ENCODE data around the gene GSTM3. TPM values are rescaled to one million over a fixed set of nuclear protein-coding genes. Genes with fewer than 3 reads are reported as not detected.

The GSTM3 gene
- total RNA-seq, 6 experiments from 2014 or later, result 1.2 to 19.2 (median 10.6) TPM

- peak; percentile 9 to 37 (median 28) for DNase-seq
- no peaks in the 10 kb centered on the region for H3K4me1 ChIP-seq
- H3K4me3 ChIP-seq, result no peak overlapping the region
- intact Hi-C loops (cut with DNase I), result no loop called here
- H3K9me3 ChIP-seq, result no peaks in the 10 kb centered on the region
- no peak for ATAC-seq
- H3K36me3 ChIP-seq, result no peaks in the 10 kb centered on the region
- TF ChIP-seq POLR2A (IDR thresholded peaks at IDR 0.05), result no peak
- TF ChIP-seq, protein P1, sequence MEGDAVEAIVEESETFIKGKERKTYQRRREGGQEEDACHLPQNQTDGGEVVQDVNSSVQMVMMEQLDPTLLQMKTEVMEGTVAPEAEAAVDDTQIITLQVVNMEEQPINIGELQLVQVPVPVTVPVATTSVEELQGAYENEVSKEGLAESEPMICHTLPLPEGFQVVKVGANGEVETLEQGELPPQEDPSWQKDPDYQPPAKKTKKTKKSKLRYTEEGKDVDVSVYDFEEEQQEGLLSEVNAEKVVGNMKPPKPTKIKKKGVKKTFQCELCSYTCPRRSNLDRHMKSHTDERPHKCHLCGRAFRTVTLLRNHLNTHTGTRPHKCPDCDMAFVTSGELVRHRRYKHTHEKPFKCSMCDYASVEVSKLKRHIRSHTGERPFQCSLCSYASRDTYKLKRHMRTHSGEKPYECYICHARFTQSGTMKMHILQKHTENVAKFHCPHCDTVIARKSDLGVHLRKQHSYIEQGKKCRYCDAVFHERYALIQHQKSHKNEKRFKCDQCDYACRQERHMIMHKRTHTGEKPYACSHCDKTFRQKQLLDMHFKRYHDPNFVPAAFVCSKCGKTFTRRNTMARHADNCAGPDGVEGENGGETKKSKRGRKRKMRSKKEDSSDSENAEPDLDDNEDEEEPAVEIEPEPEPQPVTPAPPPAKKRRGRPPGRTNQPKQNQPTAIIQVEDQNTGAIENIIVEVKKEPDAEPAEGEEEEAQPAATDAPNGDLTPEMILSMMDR (IDR thresholded peaks at IDR 0.05), result no peak
- no peak overlapping the region for H3K27ac ChIP-seq
- no peaks in the 10 kb centered on the region for H3K27me3 ChIP-seq
- whole genome bisulfite sequencing (ENCODE audit: insufficient coverage, low coverage, low lambda C conversion rate, missing lambda C conversion rate), result 94% methylated on average over 3 of the region's 4 CpGs
These were observed 44.7 kb upstream of the GSTM3 start for GRCh38 chr1:109785446-109786111.

- intact Hi-C loops (cut with DNase I), result no loop called here
- H3K36me3 ChIP-seq, result no peaks in the 10 kb centered on the region
- DNase-seq, result peak; percentile 13 to 30 (median 27)
- H3K4me1 ChIP-seq, result no peaks in the 10 kb centered on the region
- no peak overlapping the region for H3K27ac ChIP-seq
- no CpG with 5 or more reads among the region's 5 CpGs for WGBS (ENCODE audit: insufficient coverage, low coverage, low lambda C conversion rate, missing lambda C conversion rate)
- no peak overlapping the region for H3K4me3 ChIP-seq
- H3K9me3 ChIP-seq, result no peaks in the 10 kb centered on the region
- ATAC-seq, result no peak
- H3K27me3 ChIP-seq, result no peaks in the 10 kb centered on the region
- TF ChIP-seq POLR2A (IDR thresholded peaks at IDR 0.05), result no peak
- TF ChIP-seq, protein P1 (IDR thresholded peaks at IDR 0.05), result no peak
These were observed 43.9 kb upstream of the GSTM3 start for GRCh38 chr1:109784551-109785252.

DNA sequence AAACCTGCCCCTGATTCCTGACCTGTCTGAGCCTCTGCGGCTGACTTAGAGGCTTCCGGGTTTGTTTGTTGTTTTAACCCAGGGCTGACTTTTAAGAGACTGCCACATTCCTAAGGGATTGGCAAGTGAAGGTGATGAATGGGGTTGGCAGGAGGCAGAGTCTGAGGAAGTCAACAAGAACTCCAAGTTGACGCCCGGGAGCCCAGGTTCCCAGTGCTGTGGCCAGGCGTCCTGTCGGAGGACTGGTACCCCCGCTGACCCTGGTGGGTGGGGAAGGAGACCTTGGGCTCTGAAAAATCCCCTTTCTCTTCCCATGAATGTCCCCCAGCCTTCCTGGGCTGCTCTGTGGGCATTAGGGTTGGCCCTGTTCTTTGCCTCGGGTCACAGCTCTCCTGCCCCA is 42.6 kb upstream of the GSTM3 start:
- H3K27me3 ChIP-seq, result no peaks in the 10 kb centered on the region
- ATAC-seq (no peak), DNase-seq (peak in 2 of 3 donors; percentile 10 to 35)
- no peak overlapping the region for H3K4me3 ChIP-seq
- H3K4me1 ChIP-seq, result no peaks in the 10 kb centered on the region
- WGBS (ENCODE audit: insufficient coverage, low coverage, low lambda C conversion rate, missing lambda C conversion rate), result no CpG with 5 or more reads among the region's 8 CpGs
- H3K9me3 ChIP-seq, result no peaks in the 10 kb centered on the region
- TF ChIP-seq POLR2A (IDR thresholded peaks at IDR 0.05), result no peak
- TF ChIP-seq, protein P1 (IDR thresholded peaks at IDR 0.05), result no peak
- no peaks in the 10 kb centered on the region for H3K36me3 ChIP-seq
- no peak overlapping the region for H3K27ac ChIP-seq
- intact Hi-C loops (cut with DNase I), result no loop called here

- Histone ChIP-seq H3K27ac (no peak overlapping the region), H3K4me3 (no peak overlapping the region), H3K36me3 (no peaks in the 10 kb centered on the region), H3K9me3 (no peaks in the 10 kb centered on the region), H3K27me3 (no peaks in the 10 kb centered on the region), H3K4me1 (no peaks in the 10 kb centered on the region)
- TF ChIP-seq, protein P1 (IDR thresholded peaks at IDR 0.05), result no peak
- TF ChIP-seq POLR2A (IDR thresholded peaks at IDR 0.05), result no peak
- intact Hi-C loops (cut with DNase I), result no loop called here
- peak in 1 of 3 donors; percentile 27 for DNase-seq
- WGBS (ENCODE audit: insufficient coverage, low coverage, low lambda C conversion rate, missing lambda C conversion rate), result no CpG with 5 or more reads among the region's 4 CpGs
- ATAC-seq, result no peak
These were observed 42.1 kb upstream of the GSTM3 start for GRCh38 chr1:109782927-109783326.
